OCI-LY3 (cell line): ENCODE results near the gene NMU.
"Not testable (repeated sequence)": the region's sequence is repeated elsewhere in the genome, so short reads cannot be mapped to it uniquely, and the experiment has no call there.

Experiments used
- H2AFZ ChIP-seq: fragments of 200-600, 300-600 bp; shearing (Covaris generic); 2 replicates; pipeline ENCODE4 v1.6.0; 2014; ENCODE audit warnings: antibody characterized with exemption, low read depth, low read length
- H3K27ac ChIP-seq: fragments of 200-600, 300-600 bp; sonication (generic); 2 replicates; pipeline ENCODE4 v1.5.1; 2014; ENCODE audit warnings: mild to moderate bottlenecking, low read length, moderate library complexity, mixed read lengths
- H3K27me3 ChIP-seq: fragments of 200-600, 300-600 bp; sonication (generic); 2 replicates; pipeline ENCODE4 v1.6.1; 2014; ENCODE audit warnings: low read depth, low read length, mixed read lengths
- H3K36me3 ChIP-seq: fragments of 200-600, 300-600 bp; sonication (generic); replicated peaks from 2 replicates; pipeline ENCODE3; 2014; ENCODE audit warnings: low read depth, low read length, mixed read lengths
- H3K4me1 ChIP-seq: fragments of 300-600, 200-600 bp; sonication (generic); 2 replicates; pipeline ENCODE4 v1.6.1; 2014; ENCODE audit warnings: low read length, mixed read lengths
- H3K4me2 ChIP-seq: fragments of 200-600, 300-600 bp; sonication (generic); 2 replicates; pipeline ENCODE4 v1.6.1; 2014; ENCODE audit warnings: low read length, mixed read lengths
- H3K4me3 ChIP-seq: fragments of 300-600, 200-600 bp; sonication (generic); 2 replicates; pipeline ENCODE4 v1.5.1; 2014; ENCODE audit warnings: antibody characterized with exemption, mild to moderate bottlenecking, low read length, moderate library complexity
- H3K79me2 ChIP-seq: fragments of 300-600, 200-600 bp; shearing (Covaris generic); 2 replicates; pipeline ENCODE4 v1.6.1; 2014; ENCODE audit warnings: mild to moderate bottlenecking, low read length, mixed read lengths
- H3K9ac ChIP-seq: fragments of 300-600, 200-600 bp; shearing (Covaris generic); 2 replicates; pipeline ENCODE4 v1.6.0; 2014; ENCODE audit warnings: mild to moderate bottlenecking, low read length, moderate library complexity
- H3K9me3 ChIP-seq: fragments of 200-600, 300-600 bp; shearing (Covaris generic); 2 replicates; pipeline ENCODE4 v1.6.1; 2014; ENCODE audit warnings: low read length, mixed read lengths; ENCODE audit not compliant: insufficient read depth
- H4K20me1 ChIP-seq: fragments of 200-600, 300-600 bp; sonication (generic); 2 replicates; pipeline ENCODE4 v1.6.1; 2016; ENCODE audit warnings: low read length, mixed read lengths; ENCODE audit not compliant: insufficient read depth
- CTCF ChIP-seq: fragments of 200-600, 300-600 bp; sonication (generic); IDR thresholded peaks from 2 replicates; pipeline ENCODE4 v1.5.1; 2014; ENCODE audit warnings: antibody characterized with exemption, low read length, low read depth
- EZH2phosphoT487 ChIP-seq: fragments of 200-600 bp; shearing (Covaris generic); IDR thresholded peaks from 2 replicates; pipeline ENCODE4 v1.6.1; 2018; ENCODE audit warnings: antibody characterized with exemption, mixed run types, low read depth

NMU gene

GRCh38 chr4:55633903-55634302 lies 2.2 kb downstream of the NMU start:
- H4K20me1 ChIP-seq, result no peaks in the 10 kb centered on the region
- H3K27me3 ChIP-seq, result peaks cover 35% of the 10 kb centered on the region
- H3K79me2 ChIP-seq, result no peaks in the 10 kb centered on the region
- H3K4me2 ChIP-seq, result peak overlapping the region; percentile 24; the same call in 1 of the 2 replicates
- H3K9ac ChIP-seq, result no peak overlapping the region
- H2AFZ ChIP-seq, result no peak overlapping the region
- peaks cover 32% of the 10 kb centered on the region for H3K4me1 ChIP-seq
- no peaks in the 10 kb centered on the region for H3K9me3 ChIP-seq
- TF ChIP-seq CTCF (no peak), EZH2phosphoT487 (no peak)
- H3K36me3 ChIP-seq, result no peaks in the 10 kb centered on the region
- H3K4me3 ChIP-seq, result no peak overlapping the region
- H3K27ac ChIP-seq, result no peak overlapping the region

GRCh38 chr4:55625835-55626234 lies 10.3 kb downstream of the NMU start:
- Histone ChIP-seq H2AFZ (no peak overlapping the region), H3K27me3 (peaks cover 2% of the 10 kb centered on the region; the same call in 1 of the 2 replicates), H3K9me3 (no peaks in the 10 kb centered on the region), H3K36me3 (no peaks in the 10 kb centered on the region), H3K4me2 (no peak overlapping the region), H3K27ac (no peak overlapping the region), H3K9ac (no peak overlapping the region), H3K79me2 (no peaks in the 10 kb centered on the region), H4K20me1 (no peaks in the 10 kb centered on the region), H3K4me1 (no peaks in the 10 kb centered on the region), H3K4me3 (no peak overlapping the region)
- TF ChIP-seq EZH2phosphoT487, result no peak
- no peak for TF ChIP-seq CTCF

GRCh38 chr4:55624063-55624462 lies 12.0 kb downstream of the NMU start:
- H2AFZ ChIP-seq, H3K4me3 ChIP-seq: not testable (repeated sequence)

GRCh38 chr4:55618546-55619143 lies 17.5 kb downstream of the NMU start:
- peak overlapping the region; percentile 39 for H3K4me3 ChIP-seq
- H3K9ac ChIP-seq, result no peak overlapping the region
- no peaks in the 10 kb centered on the region for H4K20me1 ChIP-seq
- peaks cover 12% of the 10 kb centered on the region for H3K4me1 ChIP-seq
- H3K27me3 ChIP-seq, result no peaks in the 10 kb centered on the region
- TF ChIP-seq CTCF (no peak), EZH2phosphoT487 (no peak)
- H3K9me3 ChIP-seq, result no peaks in the 10 kb centered on the region
- no peak overlapping the region for H2AFZ ChIP-seq
- no peak overlapping the region for H3K27ac ChIP-seq
- H3K4me2 ChIP-seq, result peak overlapping the region; percentile 32
- no peaks in the 10 kb centered on the region for H3K36me3 ChIP-seq
- H3K79me2 ChIP-seq, result no peaks in the 10 kb centered on the region

More at GRCh38 chr4:55624063-55624462, 12.0 kb downstream of the NMU start:
- H3K36me3 ChIP-seq, H3K27ac ChIP-seq, H4K20me1 ChIP-seq, H3K4me1 ChIP-seq, H3K9me3 ChIP-seq, H3K79me2 ChIP-seq, H3K27me3 ChIP-seq, H3K4me2 ChIP-seq, H3K9ac ChIP-seq: not testable (repeated sequence)
